ENCODE data around the gene CLPTM1. TPM values are rescaled to one million over a fixed set of nuclear protein-coding genes. Genes with fewer than 3 reads are reported as not detected.
"Not testable (repeated sequence)": the region's sequence is repeated elsewhere in the genome, so short reads cannot be mapped to it uniquely, and the experiment has no call there.

CLPTM1 gene
- polyA plus RNA-seq, 1 donor (not counting 4 experiments of a cell fraction or from before 2014, with no cell fraction given), result 44.6 TPM

GRCh38 chr19:44998025-44998424, 42.8 kb downstream of the CLPTM1 start:
- no peak overlapping the region for H3K9ac ChIP-seq (ENCODE audit: control insufficient read depth, extremely low read depth, insufficient read depth, low read length)
- H3K4me3 ChIP-seq (ENCODE audit: control insufficient read depth in 2 of 3, extremely low read depth in 1 of 3, insufficient read depth in 2 of 3, low read depth in 1 of 3, low read length in 3 of 3), result no peak overlapping the region
- no peaks in the 10 kb centered on the region for H3K79me2 ChIP-seq (ENCODE audit: control insufficient read depth, insufficient read depth, low read length)
- no peaks in the 10 kb centered on the region for H3K9me1 ChIP-seq (ENCODE audit: control insufficient read depth, extremely low read depth, insufficient read depth, low read length)
- no peak for FAIRE-seq
- no peak for DNase-seq (ENCODE audit: low read depth, low spot score)
- H2AFZ ChIP-seq (ENCODE audit: control insufficient read depth, low read length), result no peak overlapping the region
- no peak for TF ChIP-seq EZH2 (IDR thresholded peaks at IDR 0.05; ENCODE audit: low read length)
- TF ChIP-seq, protein P1, sequence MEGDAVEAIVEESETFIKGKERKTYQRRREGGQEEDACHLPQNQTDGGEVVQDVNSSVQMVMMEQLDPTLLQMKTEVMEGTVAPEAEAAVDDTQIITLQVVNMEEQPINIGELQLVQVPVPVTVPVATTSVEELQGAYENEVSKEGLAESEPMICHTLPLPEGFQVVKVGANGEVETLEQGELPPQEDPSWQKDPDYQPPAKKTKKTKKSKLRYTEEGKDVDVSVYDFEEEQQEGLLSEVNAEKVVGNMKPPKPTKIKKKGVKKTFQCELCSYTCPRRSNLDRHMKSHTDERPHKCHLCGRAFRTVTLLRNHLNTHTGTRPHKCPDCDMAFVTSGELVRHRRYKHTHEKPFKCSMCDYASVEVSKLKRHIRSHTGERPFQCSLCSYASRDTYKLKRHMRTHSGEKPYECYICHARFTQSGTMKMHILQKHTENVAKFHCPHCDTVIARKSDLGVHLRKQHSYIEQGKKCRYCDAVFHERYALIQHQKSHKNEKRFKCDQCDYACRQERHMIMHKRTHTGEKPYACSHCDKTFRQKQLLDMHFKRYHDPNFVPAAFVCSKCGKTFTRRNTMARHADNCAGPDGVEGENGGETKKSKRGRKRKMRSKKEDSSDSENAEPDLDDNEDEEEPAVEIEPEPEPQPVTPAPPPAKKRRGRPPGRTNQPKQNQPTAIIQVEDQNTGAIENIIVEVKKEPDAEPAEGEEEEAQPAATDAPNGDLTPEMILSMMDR (optimal IDR thresholded peaks at IDR 0.05 in 1 of 3, IDR thresholded peaks at IDR 0.05 in 1 of 3, conservative IDR thresholded peaks at IDR 0.05 in 1 of 3; ENCODE audit: extremely low read depth in 1 of 3, insufficient read depth in 2 of 3, low read length in 3 of 3), result no peak
- H3K27ac ChIP-seq (ENCODE audit: control insufficient read depth, insufficient read depth, low read length), result no peak overlapping the region
- no peaks in the 10 kb centered on the region for H3K36me3 ChIP-seq (ENCODE audit: control insufficient read depth in 2 of 2, extremely low read depth in 1 of 2, insufficient read depth in 2 of 2, low read length in 2 of 2)
- no peak overlapping the region for H3K4me2 ChIP-seq (ENCODE audit: control insufficient read depth, extremely low read depth, insufficient read depth, low read depth, low read length)
- H3K9me3 ChIP-seq (ENCODE audit: control insufficient read depth, low read depth, low read length), result no peaks in the 10 kb centered on the region
- peaks cover 7% of the 10 kb centered on the region for H3K4me1 ChIP-seq (ENCODE audit: control insufficient read depth, extremely low read depth, insufficient read depth, low read length)
- H3K27me3 ChIP-seq (ENCODE audit: control insufficient read depth, extremely low read depth, insufficient read depth, low read length), result no peaks in the 10 kb centered on the region
- H4K20me1 ChIP-seq (ENCODE audit: control insufficient read depth, extremely low read depth, insufficient read depth, low read length), result no peaks in the 10 kb centered on the region
- dilution Hi-C loops (cut with MboI; ENCODE audit: extremely low pct_ligation_motif_present, low sequenced_read_pairs), result no loop called here

GRCh38 chr19:44999131-44999925, 44.1 kb downstream of the CLPTM1 start:
- H3K79me2 ChIP-seq (ENCODE audit: control insufficient read depth, insufficient read depth, low read length); H3K27ac ChIP-seq (ENCODE audit: control insufficient read depth, insufficient read depth, low read length); H3K9ac ChIP-seq (ENCODE audit: control insufficient read depth, extremely low read depth, insufficient read depth, low read length); FAIRE-seq; H3K4me1 ChIP-seq (ENCODE audit: control insufficient read depth, extremely low read depth, insufficient read depth, low read length); H2AFZ ChIP-seq (ENCODE audit: control insufficient read depth, low read length); DNase-seq (ENCODE audit: low read depth, low spot score); H3K27me3 ChIP-seq (ENCODE audit: control insufficient read depth, extremely low read depth, insufficient read depth, low read length); H3K9me3 ChIP-seq (ENCODE audit: control insufficient read depth, low read depth, low read length); H3K36me3 ChIP-seq (ENCODE audit: control insufficient read depth in 2 of 2, extremely low read depth in 1 of 2, insufficient read depth in 2 of 2, low read length in 2 of 2); H3K9me1 ChIP-seq (ENCODE audit: control insufficient read depth, extremely low read depth, insufficient read depth, low read length); dilution Hi-C loops (cut with MboI; ENCODE audit: extremely low pct_ligation_motif_present, low sequenced_read_pairs); H4K20me1 ChIP-seq (ENCODE audit: control insufficient read depth, extremely low read depth, insufficient read depth, low read length); H3K4me3 ChIP-seq (ENCODE audit: control insufficient read depth in 2 of 3, extremely low read depth in 1 of 3, insufficient read depth in 2 of 3, low read depth in 1 of 3, low read length in 3 of 3); H3K4me2 ChIP-seq (ENCODE audit: control insufficient read depth, extremely low read depth, insufficient read depth, low read depth, low read length): not testable (repeated sequence)

- H3K4me1 ChIP-seq (ENCODE audit: control insufficient read depth, extremely low read depth, insufficient read depth, low read length); H3K27me3 ChIP-seq (ENCODE audit: control insufficient read depth, extremely low read depth, insufficient read depth, low read length); H3K79me2 ChIP-seq (ENCODE audit: control insufficient read depth, insufficient read depth, low read length); FAIRE-seq; dilution Hi-C loops (cut with MboI; ENCODE audit: extremely low pct_ligation_motif_present, low sequenced_read_pairs); H3K9me1 ChIP-seq (ENCODE audit: control insufficient read depth, extremely low read depth, insufficient read depth, low read length); DNase-seq (ENCODE audit: low read depth, low spot score); H3K36me3 ChIP-seq (ENCODE audit: control insufficient read depth in 2 of 2, extremely low read depth in 1 of 2, insufficient read depth in 2 of 2, low read length in 2 of 2); H4K20me1 ChIP-seq (ENCODE audit: control insufficient read depth, extremely low read depth, insufficient read depth, low read length); H3K9me3 ChIP-seq (ENCODE audit: control insufficient read depth, low read depth, low read length): not testable (repeated sequence)
- H3K27ac ChIP-seq (ENCODE audit: control insufficient read depth, insufficient read depth, low read length), result peak overlapping the region; percentile 59
- peak overlapping the region in 1 of 3 experiments; percentile 44 for H3K4me3 ChIP-seq (ENCODE audit: control insufficient read depth in 2 of 3, extremely low read depth in 1 of 3, insufficient read depth in 2 of 3, low read depth in 1 of 3, low read length in 3 of 3)
- H3K4me2 ChIP-seq (ENCODE audit: control insufficient read depth, extremely low read depth, insufficient read depth, low read depth, low read length), result peak overlapping the region; percentile 60
- H3K9ac ChIP-seq (ENCODE audit: control insufficient read depth, extremely low read depth, insufficient read depth, low read length), result peak overlapping the region; percentile 91
- peak overlapping the region; percentile 70 for H2AFZ ChIP-seq (ENCODE audit: control insufficient read depth, low read length)
Measured at GRCh38 chr19:45000665-45001064, 45.5 kb downstream of the CLPTM1 start.

All from keratinocyte (primary cell).